GM21723 (cell line): Measurements from ENCODE around the gene DUSP8.

ENCODE experiments used
- ATAC-seq: cut with Tn5 transposase; IDR thresholded peaks from one replicate; pipeline ENCODE4 v1.9.1; 2021; ENCODE audit warnings: mild to moderate bottlenecking, moderate library complexity; ENCODE audit not compliant: unreplicated experiment

Gene DUSP8

DNA sequence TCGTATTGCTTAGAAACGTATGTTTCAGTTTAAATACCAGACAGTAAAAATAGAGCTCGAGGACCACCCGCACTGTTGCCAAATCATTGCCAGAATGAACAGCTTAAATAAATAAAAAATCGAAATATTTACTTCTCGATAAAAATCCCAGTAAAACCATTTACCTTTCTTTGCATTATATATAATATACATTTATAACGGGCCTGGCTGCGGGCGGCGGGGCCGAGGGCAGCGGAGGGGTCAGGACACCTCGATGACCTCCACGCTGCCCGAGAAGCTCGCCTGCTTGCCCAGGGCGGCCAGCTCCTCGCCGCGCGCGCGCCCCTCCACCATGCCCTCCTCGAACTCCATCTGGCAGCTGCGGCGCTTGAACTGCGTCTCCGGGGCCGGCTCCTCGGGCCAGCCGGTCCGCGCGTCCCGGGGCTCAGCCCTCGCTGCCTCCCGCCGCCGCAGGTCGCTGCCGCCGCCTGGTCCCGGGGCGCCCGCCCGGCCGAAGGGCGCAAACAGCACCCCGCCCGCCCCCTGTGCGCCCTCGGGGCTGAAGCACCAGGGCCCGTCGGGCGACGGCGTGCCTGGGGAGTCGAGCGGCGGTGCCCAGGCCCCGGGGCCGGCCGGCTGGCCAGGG, 15.7 kb downstream of the DUSP8 start:
- ATAC-seq = no peak

DNA sequence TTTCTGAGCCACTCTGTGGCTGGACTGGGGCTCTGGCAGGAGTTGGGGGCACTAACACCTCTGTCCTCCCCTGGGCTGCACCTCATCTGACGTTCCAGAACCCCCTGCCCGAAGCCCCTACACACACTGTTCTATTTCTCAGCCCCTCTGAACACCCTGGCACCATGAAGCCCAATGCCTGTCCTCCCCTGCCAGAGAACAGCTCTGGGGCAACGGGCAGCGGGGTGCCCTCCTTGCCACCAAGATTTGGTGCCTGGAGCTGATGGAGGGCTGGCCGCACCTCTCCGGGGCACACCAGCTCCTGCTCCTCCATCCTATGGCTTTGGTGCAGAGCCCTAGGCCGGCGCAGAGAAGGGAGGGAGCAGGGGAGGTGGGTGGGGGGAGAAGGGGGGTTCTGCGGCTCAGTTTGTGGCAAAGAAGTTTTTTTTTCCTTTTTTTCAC, 16.3 kb downstream of the DUSP8 start:
- no peak for ATAC-seq

DNA sequence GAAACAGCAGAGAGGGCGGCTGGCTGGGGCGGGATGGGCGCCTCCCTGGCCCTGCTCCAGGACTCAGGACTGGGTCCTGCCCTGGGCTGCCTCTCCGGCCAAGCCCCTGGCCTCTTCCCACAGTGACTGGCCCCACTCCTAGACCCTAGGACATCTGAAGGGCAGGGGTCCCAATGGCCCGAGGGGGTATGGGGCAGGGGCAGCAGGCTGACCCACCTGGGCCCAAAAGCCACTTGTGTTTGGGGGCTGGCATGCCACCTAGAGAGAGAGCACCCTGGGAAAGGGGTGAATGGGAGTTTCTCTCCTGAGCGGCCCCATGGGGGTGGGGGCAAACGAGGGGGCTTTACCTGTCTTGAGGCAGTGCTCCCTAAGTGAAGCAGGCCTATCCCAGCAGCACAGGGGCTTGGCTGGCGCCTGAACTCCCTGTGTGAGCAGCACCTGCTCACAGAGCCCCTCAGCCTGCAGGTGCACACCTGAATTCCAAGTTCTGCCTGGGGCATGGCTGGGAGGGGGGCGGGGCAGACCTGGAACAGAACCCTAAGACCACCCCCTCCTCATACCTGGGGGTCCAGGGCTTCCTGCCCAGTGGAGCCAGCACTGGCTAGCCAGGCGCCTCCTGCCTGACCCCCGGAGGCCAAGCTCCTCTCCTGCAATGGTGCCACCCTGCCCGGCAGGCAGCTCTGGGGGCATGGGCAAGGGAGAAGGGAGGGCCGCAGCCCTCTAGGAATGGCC, 16.9 kb downstream of the DUSP8 start:
- no peak for ATAC-seq

DNA sequence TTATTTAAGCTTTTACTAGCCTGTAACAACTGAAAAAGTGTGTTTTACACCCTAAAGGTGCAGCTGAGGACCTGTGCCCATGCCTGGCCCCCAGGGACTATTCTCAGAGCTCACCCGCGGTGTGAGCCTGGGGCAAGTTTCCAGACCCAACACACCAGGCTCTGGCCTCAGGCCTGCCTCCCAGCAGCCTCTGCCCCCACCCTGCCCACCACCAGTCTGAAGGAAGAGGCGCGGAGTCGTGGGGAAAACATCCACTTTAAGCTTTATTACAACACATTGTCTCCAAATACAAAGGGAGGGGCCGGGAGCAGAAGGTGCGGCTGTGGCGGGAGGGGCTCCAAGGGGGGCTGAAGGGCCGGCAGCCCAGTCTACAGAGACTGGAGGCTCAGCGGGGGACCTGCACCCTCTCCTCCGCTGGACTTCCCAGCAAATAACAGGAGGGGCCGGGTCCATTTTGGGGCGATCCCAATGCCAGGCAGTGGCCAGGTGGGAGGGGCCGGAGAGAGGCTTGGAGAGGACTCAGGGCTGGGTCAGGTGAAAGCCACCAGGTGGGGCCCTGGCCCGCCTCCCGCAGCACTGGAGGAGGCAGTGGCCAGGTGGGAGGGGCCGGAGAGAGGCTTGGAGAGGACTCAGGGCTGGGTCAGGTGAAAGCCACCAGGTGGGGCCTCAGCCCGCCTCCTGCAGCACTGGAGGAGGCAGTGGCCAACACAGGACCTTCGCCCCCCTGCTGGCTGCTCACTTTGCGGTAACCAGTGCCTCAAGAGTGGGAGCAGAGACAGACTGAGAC, 18.1 kb downstream of the DUSP8 start:
- ATAC-seq = no peak

DNA sequence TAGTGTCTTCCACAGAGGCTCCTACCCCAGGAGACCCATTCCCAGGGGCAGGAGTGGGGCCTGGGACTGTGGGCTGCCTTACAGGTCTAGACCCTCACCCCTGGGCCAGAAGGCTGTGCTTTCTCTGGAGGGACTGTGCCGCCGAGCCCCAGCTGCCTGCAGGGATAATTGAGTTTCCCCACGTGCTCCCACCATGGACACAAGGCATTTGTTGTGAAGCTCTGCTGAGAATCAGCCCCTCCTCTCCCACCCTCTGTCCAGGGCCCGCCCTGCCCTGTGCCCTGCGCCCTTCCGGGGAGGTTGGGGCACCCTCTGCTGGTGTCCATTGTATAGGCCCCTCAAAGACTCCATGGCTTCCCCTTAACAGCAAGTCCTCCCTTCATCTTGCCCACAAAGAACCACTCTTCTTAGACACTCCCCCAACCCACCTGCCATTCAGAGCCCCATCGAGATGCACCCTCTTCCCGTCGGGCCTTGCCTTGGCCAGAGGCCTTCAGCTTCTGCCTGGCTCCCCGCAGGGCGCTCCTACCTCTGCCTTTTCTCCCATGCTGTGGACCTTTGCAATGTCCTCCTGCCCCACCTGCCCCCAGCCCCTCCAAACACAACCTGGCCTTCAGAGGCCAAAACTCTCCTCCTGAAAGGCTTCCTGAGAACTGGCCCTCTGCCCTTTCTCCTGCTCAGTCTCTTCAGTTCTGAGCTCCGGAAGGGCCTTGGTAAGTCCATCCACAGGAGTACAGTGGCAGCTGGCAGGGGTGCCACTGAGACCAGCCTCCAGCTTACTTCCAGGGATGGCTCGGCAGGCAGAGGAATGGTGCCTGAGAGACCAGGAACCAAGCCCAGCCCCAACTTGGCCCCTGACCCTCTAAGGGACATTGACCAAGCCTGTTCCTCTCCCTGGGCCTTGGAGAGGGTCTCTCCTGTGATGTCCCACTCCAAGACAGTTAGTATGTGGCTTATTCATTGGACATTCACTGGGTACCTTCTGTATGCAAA, 22.4 kb downstream of the DUSP8 start:
- ATAC-seq = no peak

DNA sequence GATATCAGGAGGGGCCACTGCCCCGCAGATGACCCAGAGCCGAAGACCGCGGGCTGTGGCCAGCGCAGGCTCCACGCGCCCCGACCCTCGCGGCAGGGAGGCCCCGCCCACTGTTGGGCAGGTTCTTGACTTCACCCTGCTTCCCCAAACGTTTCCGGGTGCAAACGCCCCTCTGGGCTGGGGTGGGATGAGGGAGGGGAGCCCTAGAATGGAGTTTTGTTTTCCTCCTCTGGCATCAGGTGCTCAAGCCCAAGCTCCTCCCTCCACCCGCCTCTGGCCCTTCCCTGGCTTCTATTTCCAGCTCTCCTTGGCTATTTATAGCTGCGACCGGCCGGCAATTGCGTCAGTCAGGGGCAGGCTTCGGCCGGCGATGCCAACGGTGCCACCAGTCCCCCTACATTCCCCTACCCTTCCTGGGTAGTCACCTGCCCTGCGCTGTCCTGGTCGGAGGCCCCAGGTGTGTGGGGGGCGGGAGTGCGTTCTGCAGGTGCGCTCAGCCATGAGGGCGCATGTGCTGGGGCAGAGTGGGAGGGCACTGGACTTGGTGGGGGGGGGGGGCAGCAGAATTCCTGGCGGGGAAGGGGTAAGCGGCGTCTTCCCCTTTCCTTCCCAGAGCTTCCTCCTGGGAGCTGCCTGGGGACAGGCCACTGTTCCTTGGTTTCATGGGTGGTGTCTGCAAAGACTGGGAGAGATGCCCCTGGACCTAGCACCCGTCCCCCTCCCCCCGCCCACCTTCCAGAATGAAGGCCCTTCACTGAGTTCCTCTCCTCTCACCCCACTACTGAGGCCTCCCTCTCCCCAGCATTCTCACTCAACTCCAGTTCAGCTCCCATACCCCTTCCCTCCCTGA, 23.6 kb downstream of the DUSP8 start:
- no peak for ATAC-seq

DNA sequence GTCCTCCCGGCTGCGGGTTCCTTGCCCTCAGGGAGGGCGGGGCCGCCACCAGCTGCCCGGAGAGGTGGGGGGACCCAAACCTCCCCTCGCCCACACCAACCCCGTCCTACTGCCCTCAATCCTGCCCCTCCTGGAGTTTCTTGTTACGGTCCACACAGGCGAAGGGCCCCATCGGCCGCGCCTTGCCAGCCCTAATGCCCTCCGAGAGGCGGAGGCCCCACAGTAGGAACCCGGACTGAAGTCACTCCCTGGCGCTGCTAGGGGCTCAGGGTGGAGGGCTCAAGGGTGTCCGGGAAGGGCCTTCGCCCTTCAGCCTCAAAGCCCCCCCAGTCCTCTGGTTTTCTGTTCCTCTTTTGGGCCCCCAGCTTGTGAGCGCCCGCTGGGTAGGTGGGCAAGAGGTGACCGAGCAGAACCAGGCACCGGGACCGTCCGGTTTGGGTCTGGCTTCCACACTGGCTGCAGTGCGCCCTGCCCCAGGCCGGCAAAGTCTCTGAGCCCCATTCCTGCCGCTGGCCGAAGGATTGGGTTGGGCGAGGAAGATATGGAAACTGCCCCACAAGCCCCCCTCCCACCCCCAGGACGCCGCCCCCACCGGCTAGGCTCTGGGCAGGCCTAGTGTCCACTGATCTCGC, 24.5 kb downstream of the DUSP8 start:
- no peak for ATAC-seq

DNA sequence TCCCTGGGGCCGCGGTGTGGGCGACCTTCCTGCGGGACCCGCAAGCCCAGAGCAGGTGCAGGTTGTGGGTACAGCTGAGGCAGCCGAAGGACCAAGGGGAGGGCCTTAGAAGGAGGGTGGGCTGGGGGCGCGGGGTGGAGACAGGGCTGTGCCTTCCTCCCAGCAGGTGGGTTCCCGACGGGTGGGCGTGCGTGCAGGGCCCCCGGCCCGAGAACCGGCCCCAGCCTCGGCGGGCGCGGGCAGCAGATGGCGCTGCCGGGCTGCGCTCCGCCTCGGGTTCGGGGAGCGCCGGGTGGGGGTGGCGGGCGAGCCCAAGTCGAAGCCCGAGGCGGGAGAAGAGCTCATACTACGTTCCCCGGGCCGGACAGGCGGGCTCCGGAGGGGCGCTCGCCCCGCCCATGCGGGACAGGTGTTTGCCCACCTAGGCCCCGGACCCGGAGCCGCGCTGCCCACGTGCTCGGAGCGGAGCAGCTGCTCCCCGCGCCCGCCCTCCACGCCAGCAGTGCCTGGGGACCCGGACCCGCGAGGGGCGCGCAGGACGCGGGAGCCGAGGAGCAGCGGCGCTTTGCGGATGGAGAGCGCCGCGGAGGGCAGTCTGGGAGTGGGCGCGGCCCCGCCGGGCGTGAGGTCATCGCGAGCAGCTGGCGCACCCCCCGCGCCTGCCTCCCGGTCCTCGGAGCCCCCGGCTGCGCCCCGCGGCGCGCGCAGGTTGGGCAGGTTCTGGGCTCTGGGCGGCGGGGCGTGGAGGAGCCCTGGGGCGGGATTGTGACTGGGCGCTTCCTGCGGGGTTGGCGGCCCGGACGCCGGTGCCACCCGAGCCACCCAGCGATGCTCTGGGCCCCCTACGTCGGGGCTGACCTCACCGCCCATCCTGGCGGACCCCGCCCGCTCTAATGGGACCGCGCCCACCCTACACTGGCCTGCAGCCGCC, 25.3 kb downstream of the DUSP8 start:
- ATAC-seq = no peak

DNA sequence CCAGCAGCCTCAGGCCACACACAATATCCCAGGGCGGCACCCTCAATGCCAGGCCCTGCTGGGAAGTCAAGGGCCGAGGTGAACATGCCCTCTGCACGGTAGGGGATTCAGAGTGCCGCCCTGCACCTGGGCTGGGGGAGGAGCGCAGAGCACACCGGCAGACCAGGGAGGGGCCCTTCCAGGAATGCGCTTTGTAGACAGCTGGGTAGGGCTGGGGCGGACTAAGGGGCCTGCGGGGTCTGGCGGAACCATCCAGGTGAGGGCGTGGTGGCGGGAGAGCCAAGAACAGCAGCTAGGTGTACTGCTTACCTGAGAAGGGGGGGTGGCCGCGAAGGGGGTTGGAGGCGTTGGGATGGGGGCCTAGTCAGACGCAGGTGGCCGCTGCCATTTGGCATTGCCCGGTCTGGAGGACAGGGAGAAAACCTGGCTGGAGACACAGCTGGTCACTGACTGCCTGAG, 26.0 kb downstream of the DUSP8 start:
- ATAC-seq = no peak

DNA sequence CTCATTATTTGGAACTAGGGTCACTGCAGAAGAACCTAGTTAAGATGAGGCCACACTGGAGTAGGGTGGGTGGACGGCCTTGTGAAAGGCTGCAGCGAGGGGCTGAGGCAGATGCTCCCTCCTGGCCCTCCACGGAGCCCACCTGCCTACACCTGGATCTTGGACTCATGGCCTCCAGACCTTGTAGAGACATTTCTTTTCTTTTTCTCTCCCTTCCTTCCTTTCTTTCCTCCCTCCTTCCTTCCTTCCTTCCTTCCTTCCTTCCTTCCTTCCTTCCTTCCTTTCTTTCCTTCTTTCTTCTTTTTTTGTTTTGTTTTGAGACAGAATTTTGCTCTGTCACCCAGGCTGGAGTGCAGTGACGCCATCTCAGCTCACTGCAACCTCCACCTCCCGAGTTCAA, 26.6 kb downstream of the DUSP8 start:
- ATAC-seq = no peak

DNA sequence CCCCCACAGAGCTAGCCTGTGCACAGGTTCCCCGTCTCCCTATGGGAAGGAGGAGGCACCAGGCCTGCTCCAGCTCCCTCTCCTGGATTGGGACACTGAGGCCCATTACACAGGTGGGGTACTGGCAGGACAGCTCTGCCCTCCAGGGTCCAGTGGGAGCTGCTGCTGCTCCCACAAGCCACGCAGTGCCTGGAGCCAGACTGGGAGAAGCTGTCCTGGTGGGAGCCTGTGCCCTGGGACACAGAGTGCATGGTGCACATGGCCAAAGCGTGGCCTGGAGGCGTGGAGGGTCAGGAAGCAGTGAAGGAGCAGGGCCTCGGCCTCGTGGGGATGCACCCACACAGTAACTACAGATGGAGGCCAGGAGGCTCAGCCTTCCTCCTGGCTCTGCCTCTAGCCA, 27.5 kb downstream of the DUSP8 start:
- no peak for ATAC-seq

DNA sequence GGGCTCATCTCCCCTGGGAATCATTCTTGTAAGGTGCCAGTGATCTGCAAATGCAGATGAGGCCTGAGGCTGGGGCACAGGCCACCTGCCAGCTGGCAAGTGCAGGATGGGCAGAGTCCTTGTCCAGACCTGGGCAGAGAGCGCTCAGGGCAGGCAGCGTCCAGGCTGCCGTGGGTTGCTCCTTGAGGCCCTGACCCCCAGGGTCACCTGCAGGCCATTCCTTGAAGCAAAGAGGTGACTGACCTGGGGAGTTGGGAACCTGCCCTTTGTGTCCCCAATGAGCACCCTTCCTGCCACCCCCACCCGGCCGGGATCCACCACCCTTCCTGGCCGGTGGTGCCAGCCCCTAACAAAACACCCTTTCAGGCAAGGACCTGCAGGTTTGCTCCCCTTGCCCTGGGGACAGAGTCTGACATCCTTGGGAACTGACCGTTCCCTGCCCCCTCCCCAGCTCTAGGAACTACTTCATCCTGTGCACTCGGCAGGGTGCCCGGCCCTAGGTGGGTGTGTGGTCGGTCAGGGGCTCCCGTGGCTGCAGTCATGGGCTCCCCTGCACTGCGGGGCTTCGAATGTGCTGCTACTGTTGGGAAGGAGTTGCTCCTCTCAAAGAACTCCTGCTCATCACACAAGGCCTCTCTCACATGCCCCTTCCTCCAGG, 28.3 kb downstream of the DUSP8 start:
- ATAC-seq = no peak

DNA sequence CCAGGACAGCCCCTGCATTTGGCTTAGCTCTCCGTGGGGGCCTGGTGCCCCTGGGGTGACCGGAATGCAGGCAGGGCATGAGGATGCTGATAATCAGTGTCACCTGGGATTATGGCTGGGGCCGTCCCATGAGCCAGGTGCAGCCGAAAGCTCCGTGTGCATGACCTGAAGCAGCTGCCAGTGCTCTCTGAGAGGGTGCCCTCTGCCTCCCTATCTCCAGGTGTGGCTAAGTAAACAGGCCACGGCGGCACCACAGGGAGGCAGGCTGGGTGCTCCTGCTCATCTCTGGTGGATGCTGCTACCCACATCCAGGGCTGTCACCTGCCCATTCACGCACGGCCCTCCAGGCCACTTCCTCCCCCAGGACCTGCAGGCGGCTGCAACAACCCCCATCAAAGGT, 29.8 kb downstream of the DUSP8 start:
- no peak for ATAC-seq

DNA sequence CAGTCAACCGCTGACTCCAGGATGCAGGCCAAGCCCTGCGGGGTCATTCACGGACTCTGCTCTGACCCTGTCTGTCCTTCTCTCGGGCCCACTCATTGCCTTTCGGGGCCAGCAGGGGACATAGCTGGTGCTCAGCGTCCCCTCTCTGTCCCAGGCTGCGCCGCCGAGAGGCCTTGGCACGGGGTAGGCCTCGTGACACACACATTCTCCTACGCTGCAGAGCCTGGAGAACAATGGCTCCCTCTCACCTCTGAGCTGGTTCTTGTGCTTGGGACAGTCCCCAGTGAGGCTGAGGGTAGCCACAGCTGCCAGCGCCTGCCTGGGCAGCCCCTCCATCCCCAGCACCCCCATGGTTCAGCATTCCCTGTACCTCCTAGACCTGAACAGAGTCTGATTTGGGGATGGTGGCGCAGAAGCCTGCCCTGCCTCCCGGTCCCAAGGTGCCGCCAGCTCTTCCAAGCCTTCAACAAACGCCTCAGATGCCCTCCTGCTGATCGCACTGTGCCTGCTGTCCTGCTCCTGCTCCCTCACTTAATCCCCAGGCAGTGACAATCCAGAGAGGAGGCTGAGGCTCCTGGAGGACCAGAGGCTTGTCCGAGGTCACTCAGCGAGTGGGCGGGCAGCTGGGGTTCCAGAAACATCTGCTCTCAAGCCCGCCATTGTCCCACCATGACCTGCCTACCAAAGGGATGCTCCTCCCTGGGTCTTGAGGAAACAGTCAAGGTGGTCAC, 30.4 kb downstream of the DUSP8 start:
- no peak for ATAC-seq

DNA sequence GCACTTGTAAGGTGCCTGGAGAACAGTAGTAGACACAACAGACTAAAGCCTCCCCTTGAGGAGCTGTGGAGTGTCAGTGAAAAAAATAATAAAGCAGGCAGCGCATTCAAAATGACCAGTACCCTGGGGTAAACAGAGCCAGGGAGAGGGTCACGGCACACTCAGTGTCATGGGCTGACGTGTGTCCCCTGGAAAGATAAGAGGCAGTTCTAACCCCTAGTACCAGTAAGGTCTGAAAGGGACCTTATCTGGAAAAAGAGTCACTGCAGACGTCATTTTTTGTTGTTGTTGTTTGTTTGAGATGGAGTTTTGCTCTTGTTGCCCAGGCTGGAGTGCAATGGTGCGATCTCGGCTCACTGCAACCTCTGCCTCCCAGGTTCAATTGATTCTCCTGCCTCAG, 32.0 kb downstream of the DUSP8 start:
- ATAC-seq = no peak

DNA sequence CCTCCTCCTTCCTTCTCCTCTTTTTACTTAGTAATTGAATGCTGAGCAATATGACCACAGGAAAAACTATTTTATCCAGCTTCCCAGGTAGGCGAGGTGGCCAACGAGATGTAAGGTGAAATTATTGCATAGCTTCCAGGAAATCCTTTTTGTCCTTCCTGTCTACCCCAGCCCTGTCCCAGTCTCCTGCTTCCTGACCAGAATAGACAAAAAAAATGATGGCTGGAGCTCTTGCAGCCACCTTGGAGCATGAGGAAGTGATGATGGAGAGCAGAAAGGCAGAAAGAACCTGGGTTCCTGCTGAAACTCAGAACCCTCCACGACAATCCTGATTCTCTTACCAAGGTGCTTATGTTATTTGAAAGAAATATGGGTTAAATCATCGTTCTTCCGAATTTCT, 33.9 kb downstream of the DUSP8 start:
- ATAC-seq = no peak
